Right forelimb (tissue), 1 donor: ENCODE data around the gene HBE1.

Experiments
- DNase-seq: peaks from one replicate; pipeline ENCODE4 v3.0.0-alpha.2; 2018

Gene HBE1

DNA sequence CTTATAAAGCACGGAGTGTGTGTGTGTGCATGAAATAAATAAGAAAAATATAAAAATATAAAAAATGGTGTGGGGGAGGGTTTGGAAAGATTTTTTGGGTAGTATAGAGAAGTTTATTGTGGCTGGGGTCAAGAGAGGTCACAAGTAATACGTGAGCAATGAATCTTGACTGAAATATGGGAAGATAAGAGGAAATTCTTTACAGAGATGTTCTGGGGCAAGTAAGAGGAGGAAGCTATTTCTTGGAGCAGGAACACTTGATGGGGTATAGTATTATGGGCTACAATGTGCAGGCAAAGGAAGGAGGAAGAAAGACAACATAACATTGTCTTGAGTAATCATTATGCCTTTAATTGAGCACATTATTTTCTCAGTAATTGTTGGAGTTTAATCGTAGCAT lies 37.6 kb downstream of the HBE1 start:
- DNase-seq = no peak

DNA sequence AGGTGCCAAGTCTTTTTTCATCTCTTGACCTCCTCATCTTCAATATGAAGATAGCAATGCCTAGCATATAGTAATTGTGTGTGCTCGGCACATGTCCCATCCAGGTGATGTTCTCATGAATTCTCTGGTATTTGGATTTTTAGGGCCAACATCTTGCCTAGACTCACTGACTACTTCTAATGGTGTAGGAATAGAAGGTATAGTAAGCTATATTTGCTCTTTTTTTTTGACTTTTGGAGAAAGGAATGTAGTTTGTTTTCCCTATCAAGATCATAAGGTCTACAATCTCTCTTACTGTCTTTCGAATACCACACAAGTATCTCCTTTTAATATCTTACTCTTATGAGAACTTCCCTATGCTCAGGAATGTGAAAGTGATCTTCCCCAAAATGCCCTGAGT lies 38.6 kb downstream of the HBE1 start:
- DNase-seq = no peak

DNA sequence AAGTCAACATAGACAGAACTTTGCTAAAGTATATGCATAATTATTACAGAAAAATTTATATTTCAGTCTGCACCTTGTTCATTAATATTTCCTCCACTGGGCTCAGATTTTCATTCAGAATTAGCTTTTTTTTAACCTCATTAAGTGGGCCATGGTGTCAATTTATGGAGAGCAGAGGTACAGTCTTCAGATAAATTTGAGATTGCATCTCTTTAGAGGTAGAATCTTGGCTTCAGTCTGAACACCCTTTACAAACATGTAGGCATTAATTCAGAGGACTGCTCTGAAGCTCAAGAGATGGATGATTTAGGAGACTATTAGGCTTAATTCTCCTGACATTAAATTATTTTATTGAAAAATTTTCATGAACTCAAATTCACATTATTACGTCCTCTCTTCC lies 39.5 kb downstream of the HBE1 start:
- no peak for DNase-seq

DNA sequence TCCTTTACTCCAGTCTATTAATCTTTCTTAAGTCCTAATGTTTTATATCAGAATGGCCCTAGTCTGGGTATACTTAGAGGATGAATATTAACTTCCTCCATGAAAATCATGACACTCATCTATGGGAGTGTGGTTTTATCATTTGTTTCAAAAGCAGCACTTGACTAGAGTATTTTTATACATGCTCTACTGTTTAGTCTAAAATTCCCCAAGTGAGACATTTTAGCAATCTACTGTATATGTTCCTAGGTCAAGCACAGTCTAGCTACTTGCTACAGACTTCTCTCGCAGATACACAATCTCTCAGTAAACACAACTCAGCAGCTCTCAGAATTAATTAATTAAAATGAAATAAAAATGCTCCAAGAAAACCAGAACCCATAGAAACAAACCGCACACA lies 39.9 kb downstream of the HBE1 start:
- DNase-seq = no peak

DNA sequence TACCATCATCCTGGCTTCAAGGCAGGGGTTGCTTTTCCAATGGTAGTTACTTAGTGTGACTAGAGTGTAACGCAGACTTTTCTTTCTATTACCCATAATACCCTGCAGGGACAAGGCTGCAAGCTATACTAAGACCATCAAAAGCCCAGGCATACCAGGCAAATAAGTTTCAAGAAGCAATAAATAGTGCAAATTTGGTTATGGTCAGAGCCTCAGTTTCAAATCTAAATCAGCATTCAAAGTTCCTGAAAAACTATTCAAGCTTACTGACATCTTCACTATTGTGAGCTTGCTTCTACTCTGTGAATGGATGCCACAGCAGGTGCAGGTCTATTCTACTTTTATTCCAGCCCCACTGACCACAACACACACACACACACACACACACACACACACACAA lies 40.4 kb downstream of the HBE1 start:
- DNase-seq = no peak

DNA sequence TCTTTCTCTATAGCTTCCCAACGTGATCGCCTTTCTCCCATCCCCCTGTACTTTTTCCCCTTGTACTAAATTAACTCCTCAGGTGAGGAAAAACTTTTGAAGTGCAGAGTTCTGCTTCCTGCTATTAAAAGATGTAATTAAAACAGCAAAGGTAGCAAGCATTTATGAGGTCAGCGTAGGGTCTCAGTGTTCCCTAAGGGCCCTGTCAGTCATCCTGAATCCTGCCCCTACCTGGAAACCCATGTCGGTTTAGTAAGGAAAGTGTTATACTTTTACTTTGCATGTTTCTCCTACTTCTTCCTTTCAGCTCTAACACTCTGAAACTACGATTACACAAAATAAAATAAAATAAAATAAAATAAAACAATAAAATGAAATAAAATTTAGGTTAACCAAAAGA lies 41.6 kb downstream of the HBE1 start:
- no peak for DNase-seq

DNA sequence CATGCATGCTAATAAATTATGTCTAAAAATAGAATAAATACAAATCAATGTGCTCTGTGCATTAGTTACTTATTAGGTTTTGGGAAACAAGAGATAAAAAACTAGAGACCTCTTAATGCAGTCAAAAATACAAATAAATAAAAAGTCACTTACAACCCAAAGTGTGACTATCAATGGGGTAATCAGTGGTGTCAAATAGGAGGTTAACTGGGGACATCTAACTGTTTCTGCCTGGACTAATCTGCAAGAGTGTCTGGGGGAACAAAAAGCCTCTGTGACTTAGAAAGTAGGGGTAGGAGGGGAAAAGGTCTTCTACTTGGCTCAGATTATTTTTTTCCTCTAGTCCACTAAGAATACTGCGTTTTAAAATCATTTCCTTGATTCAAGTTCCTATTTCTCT lies 42.1 kb downstream of the HBE1 start:
- DNase-seq = no peak

DNA sequence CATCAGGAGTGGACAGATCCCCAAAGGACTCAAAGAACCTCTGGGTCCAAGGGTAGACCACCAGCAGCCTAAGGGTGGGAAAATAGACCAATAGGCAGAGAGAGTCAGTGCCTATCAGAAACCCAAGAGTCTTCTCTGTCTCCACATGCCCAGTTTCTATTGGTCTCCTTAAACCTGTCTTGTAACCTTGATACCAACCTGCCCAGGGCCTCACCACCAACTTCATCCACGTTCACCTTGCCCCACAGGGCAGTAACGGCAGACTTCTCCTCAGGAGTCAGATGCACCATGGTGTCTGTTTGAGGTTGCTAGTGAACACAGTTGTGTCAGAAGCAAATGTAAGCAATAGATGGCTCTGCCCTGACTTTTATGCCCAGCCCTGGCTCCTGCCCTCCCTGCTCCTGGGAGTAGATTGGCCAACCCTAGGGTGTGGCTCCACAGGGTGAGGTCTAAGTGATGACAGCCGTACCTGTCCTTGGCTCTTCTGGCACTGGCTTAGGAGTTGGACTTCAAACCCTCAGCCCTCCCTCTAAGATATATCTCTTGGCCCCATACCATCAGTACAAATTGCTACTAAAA lies 42.9 kb downstream of the HBE1 start, which contains the start of gene HBB:
Gene HBB, minus strand, starts transcription at position 340 of the 579 bp plus-strand sequence. Its CDS starts 50 bp downstream, at position 290.
- DNase-seq = no peak

DNA sequence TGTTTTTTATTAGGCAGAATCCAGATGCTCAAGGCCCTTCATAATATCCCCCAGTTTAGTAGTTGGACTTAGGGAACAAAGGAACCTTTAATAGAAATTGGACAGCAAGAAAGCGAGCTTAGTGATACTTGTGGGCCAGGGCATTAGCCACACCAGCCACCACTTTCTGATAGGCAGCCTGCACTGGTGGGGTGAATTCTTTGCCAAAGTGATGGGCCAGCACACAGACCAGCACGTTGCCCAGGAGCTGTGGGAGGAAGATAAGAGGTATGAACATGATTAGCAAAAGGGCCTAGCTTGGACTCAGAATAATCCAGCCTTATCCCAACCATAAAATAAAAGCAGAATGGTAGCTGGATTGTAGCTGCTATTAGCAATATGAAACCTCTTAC lies 44.3 kb downstream of the HBE1 start:
- DNase-seq = no peak

DNA sequence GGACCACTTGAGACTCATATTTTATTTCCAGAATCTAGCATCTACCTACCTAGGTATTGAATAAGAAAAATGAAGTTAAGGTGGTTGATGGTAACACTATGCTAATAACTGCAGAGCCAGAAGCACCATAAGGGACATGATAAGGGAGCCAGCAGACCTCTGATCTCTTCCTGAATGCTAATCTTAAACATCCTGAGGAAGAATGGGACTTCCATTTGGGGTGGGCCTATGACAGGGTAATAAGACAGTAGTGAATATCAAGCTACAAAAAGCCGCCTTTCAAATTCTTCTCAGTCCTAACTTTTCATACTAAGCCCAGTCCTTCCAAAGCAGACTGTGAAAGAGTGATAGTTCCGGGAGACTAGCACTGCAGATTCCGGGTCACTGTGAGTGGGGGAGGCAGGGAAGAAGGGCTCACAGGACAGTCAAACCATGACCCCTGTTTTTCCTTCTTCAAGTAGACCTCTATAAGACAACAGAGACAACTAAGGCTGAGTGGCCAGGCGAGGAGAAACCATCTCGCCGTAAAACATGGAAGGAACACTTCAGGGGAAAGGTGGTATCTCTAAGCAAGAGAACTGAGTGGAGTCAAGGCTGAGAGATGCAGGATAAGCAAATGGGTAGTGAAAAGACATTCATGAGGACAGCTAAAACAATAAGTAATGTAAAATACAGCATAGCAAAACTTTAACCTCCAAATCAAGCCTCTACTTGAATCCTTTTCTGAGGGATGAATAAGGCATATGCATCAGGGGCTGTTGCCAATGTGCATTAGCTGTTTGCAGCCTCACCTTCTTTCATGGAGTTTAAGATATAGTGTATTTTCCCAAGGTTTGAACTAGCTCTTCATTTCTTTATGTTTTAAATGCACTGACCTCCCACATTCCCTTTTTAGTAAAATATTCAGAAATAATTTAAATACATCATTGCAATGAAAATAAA lies 44.9 kb downstream of the HBE1 start:
- DNase-seq = no peak

DNA sequence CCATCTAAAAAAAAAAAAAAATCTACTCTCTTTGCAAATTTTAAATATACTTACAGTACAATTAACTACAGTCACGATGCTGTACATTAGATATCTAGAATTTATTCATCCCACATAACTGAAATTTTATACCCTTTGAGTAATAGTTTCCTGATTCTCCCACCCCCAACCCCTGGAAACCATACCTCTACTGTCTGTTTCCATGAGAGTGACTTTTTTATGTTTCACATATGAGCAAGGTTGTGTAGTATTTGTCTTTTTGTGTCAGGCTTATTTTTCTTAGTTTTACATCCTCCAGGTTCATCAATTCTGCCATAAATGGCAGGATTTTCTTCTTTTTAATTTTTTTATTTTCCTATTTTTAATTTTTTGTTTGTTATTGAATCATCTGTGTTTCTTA lies 46.1 kb downstream of the HBE1 start:
- no peak for DNase-seq

DNA sequence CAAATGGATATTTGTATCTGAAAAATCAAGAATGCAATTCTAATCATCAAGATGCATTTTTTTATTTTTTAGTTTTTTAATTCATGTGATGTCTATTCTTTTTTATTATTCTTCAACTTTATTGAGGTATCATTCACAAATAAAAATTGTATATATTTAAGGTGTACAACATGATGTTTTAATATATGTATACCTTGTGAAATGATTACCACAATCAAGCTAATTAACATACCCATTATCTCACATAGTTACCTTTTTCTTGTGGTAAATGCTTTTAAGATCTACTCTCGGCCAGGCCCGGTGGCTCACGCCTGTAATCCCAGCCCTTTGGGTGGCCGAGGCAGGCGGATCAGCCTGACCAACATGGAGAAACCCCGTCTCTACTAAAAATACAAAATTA lies 46.6 kb downstream of the HBE1 start:
- no peak for DNase-seq
